D721Med (cell line): ENCODE measurements around the gene TNFSF9.

Experiments used
- DNase-seq: peaks from one replicate; pipeline ENCODE4 v3.0.0; 2011; ENCODE audit warnings: low spot score; ENCODE audit not compliant: insufficient read length
- FAIRE-seq: peaks from 2 replicates; lab custom pipeline; 2011; peaks lifted over from hg19 to GRCh38; lab: Jason Lieb, UNC
- TF ChIP-seq, protein P1 (sequence below): IDR thresholded peaks from 2 replicates; pipeline ENCODE4 v1.5.1; 2012; ENCODE audit warnings: mild to moderate bottlenecking, control low read depth; ENCODE audit not compliant: insufficient read depth; ENCODE audit errors: missing control alignments

The TNFSF9 gene, protein sequence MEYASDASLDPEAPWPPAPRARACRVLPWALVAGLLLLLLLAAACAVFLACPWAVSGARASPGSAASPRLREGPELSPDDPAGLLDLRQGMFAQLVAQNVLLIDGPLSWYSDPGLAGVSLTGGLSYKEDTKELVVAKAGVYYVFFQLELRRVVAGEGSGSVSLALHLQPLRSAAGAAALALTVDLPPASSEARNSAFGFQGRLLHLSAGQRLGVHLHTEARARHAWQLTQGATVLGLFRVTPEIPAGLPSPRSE

DNA sequence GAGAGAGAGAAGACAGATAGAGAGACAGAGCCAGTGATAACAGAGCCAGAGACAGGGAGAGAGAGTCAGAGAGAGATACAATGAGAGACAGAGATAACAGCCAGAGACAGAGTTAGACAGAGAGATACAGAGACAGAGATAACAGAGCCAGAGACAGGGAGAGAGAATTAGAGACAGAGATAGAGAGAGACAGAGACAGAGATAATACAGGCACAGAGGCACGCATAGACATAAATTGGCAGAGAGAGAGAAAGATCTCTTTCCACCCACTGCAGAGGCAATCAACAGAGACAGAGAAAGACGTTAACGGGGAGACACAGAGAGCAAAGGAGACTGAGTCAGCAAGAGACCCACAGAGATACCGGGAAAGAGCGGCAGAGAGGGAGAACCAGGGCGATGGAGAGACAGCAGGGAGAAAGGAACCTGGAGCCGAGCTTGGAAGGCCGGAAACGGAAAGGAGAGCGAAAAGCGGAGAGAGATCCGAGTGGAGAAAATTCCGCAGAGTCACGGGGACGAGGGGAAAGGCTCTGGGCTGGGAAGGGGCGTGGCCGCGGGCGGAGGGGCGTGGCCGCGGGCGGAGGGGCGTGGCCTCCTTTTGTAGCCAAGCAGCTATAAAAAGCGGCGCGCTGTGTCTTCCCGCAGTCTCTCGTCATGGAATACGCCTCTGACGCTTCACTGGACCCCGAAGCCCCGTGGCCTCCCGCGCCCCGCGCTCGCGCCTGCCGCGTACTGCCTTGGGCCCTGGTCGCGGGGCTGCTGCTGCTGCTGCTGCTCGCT lies at the start of gene TNFSF9:
Gene TNFSF9 (plus strand): TSS at position 641 of the 777 bp plus-strand sequence. CDS start 11 bp downstream, at position 652.
- FAIRE-seq, result no peak
- TF ChIP-seq, protein P1, sequence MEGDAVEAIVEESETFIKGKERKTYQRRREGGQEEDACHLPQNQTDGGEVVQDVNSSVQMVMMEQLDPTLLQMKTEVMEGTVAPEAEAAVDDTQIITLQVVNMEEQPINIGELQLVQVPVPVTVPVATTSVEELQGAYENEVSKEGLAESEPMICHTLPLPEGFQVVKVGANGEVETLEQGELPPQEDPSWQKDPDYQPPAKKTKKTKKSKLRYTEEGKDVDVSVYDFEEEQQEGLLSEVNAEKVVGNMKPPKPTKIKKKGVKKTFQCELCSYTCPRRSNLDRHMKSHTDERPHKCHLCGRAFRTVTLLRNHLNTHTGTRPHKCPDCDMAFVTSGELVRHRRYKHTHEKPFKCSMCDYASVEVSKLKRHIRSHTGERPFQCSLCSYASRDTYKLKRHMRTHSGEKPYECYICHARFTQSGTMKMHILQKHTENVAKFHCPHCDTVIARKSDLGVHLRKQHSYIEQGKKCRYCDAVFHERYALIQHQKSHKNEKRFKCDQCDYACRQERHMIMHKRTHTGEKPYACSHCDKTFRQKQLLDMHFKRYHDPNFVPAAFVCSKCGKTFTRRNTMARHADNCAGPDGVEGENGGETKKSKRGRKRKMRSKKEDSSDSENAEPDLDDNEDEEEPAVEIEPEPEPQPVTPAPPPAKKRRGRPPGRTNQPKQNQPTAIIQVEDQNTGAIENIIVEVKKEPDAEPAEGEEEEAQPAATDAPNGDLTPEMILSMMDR, result no peak
- DNase-seq, result peak; percentile 95

DNA sequence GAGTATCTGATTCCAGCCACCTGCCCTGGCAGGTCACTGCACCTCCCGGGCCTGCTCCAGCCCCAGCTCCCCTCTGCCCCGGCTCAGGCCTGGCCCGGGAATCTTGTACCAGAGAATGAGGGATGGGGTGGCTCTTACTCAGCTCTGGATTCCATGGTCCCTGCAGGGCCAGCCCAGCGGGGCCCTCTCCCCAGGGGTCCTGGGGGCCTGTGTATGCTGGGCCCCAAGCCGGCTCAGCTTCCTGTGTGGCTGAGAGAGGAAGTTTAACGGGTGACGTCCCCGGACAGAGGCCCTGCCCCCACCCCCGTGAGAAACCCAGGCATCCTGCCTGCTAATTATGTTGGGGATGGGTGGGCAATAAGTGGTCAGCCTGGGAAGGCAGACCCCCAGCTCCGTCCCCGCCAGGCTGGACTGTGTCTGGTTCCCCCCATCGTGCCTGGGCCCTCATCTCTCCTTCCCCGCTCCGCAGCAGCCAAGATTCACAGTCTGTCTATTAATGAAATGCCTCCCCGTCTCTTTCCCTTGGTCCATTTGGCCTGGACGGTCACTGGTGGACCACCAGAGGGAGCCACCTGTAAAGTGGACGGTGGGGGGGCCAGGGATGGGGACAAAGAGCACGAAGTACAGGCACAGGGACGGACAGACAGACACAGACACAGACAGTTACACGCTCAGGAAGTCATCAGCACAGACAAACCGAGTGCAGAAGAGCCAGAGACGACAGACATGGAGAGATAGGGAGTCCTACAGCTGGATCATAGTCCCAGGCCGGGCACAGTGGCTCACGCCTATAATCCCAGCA lies 49.1 kb upstream of the TNFSF9 start, which contains the start of gene DENND1C:
Gene DENND1C (minus strand): TSS at position 247 of the 802 bp plus-strand sequence. CDS start 92 bp downstream, at position 155.
- FAIRE-seq, result no peak

DNA sequence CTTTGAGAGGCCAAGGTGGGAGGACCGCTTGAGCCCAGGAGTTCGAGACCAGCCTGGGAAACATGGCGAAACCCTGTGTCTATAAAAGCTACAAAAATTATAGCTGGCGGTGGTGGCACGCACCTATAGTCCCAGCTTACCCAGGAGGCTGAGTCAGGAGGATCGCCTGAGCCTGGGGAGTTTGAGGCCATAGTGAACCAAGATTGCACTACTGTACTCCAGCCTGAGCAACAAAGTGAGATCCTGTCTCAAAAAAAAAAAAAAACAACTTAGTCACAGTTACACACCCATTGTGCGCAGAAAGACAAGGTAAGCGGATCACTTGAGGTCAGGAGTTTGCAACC lies 48.5 kb upstream of the TNFSF9 start:
- TF ChIP-seq, protein P1, result no peak
- DNase-seq (no peak), FAIRE-seq (no peak)

More for the DNA sequence above, 49.1 kb upstream of the TNFSF9 start, which contains the start of gene DENND1C:
- DNase-seq, result no peak
- TF ChIP-seq, protein P1, result peak; percentile 35

DNA sequence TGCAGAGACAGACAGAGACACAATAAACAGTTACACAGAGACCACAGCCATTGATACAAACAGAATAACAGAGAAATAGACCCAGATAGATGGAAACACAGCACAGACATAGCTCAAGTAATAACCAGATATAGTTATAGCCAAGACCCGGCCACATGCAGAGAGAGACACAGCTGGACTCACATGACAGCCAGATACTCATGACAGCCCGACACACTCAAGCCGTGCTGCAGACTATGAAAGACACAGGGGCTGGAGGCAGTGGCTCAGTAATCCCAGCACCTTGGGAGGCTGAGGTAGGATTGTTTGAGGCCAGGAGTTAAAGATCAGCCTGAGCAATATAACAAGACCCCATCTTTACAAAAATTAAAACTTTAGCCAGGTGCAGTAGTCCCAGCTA lies 47.6 kb upstream of the TNFSF9 start:
- FAIRE-seq (no peak), DNase-seq (no peak)
- TF ChIP-seq, protein P1, result no peak

DNA sequence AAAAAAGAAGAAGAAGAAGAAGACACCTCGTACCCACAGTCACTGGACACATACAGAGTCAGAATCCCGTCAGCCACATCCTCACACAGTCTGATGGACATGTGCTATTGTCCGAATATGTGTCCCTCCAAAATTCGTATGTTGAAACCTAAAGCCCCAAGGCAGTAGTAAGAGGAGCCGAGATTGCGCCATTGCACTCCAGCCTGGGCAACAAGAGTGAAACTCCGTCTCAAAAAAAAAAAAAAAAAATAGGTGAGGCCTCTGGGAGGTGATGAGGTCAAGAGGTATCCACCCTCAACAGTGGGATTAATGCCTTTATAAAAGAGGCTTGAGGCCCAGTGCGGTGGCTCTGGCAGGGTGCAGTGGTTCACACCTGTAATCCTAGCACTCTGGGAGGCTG lies 46.6 kb upstream of the TNFSF9 start:
- no peak for FAIRE-seq
- TF ChIP-seq, protein P1, result no peak

DNA sequence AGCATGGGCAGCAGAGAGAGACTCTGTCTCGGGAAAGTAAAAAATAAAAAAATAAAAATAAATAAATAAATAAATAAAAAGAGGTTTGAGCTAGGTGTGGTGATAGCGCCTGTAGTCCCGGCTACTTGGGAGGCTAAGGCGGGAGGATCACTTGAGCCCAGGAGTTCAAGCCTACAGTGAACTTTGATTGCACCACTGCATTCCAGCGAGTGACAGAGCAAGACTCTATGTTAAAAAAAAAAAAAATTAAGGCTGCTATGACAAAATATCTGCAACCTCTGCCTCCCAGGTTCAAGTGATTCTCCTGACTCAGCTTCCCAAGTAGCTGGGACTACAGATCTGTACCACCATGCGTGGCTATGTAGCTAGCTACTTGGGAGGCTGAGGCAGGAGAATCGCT lies 46.0 kb upstream of the TNFSF9 start:
- FAIRE-seq (no peak), DNase-seq (no peak)
- TF ChIP-seq, protein P1, result no peak

More for the DNA sequence above, 46.6 kb upstream of the TNFSF9 start:
- DNase-seq, result no peak
